SK-N-SH treated with all-trans-retinoic acid at 6 μM for 48 hours (cell line): ENCODE results near the gene ZNF514.

Experiments used
- ATAC-seq: fragments of 200-7000 bp; cut with Tn5 transposase; 3 replicates; pipeline ENCODE4 v1.9.1; 2020; ENCODE audit warnings: mild to moderate bottlenecking, moderate library complexity
- ARNTL ChIP-seq: fragments of 450-650 bp; formaldehyde crosslinking; IDR thresholded peaks from 2 replicates; pipeline ENCODE4 v1.5.0; 2020; ENCODE audit warnings: low read depth, mild to moderate bottlenecking, moderate library complexity, borderline replicate concordance
- BACH2 ChIP-seq: fragments of 250-450 bp; sonication (Bioruptor Pico); IDR thresholded peaks from 2 replicates; pipeline ENCODE4 v1.9.0; 2021; ENCODE audit warnings: mild to moderate bottlenecking, borderline replicate concordance
- CREB5 ChIP-seq: fragments of 250-450 bp; sonication (Bioruptor Pico); IDR thresholded peaks from 2 replicates; pipeline ENCODE4 v1.5.1; 2020; ENCODE audit warnings: low read depth, mild to moderate bottlenecking, moderate library complexity
- CSDC2 ChIP-seq: fragments of 250-450 bp; sonication (Bioruptor Pico); IDR thresholded peaks from 2 replicates; pipeline ENCODE4 v1.5.0; 2020; ENCODE audit warnings: mild to moderate bottlenecking, moderate library complexity
- CSRNP3 ChIP-seq: fragments of 250-450 bp; sonication (Bioruptor Pico); IDR thresholded peaks from 2 replicates; pipeline ENCODE4 v1.5.1; 2021; ENCODE audit warnings: mild to moderate bottlenecking, moderate library complexity
- ESRRG ChIP-seq: fragments of 250-450 bp; sonication (Bioruptor Pico); IDR thresholded peaks from 2 replicates; pipeline ENCODE4 v1.6.1; 2021; ENCODE audit warnings: mild to moderate bottlenecking
- GLIS3 ChIP-seq: fragments of 250-450 bp; sonication (Bioruptor Pico); IDR thresholded peaks from 2 replicates; pipeline ENCODE4 v1.5.0; 2020; ENCODE audit warnings: mild to moderate bottlenecking, moderate library complexity
- ISL1 ChIP-seq: fragments of 250-450 bp; sonication (Bioruptor Pico); IDR thresholded peaks from 2 replicates; pipeline ENCODE4 v2.1.2; 2022; ENCODE audit warnings: mild to moderate bottlenecking, moderate library complexity
- OSR1 ChIP-seq: fragments of 250-450 bp; sonication (Bioruptor Pico); IDR thresholded peaks from 2 replicates; pipeline ENCODE4 v1.8.0; 2022; ENCODE audit warnings: moderate library complexity, mild to moderate bottlenecking, inconsistent platforms
- PATZ1 ChIP-seq: fragments of 250-450 bp; sonication (Bioruptor Pico); IDR thresholded peaks from 2 replicates; pipeline ENCODE4 v1.8.0; 2020; ENCODE audit warnings: mild to moderate bottlenecking, moderate library complexity, borderline replicate concordance
- POU6F1 ChIP-seq: fragments of 250-450 bp; sonication (Bioruptor Pico); IDR thresholded peaks from 2 replicates; pipeline ENCODE4 v1.8.0; 2021; ENCODE audit warnings: low read depth, mild to moderate bottlenecking, moderate library complexity, borderline replicate concordance
- PPARA ChIP-seq: fragments of 250-450 bp; sonication (Bioruptor Pico); IDR thresholded peaks from 2 replicates; pipeline ENCODE4 v1.5.0; 2020; ENCODE audit warnings: mild to moderate bottlenecking, borderline replicate concordance
- SNAI2 ChIP-seq: fragments of 250-450 bp; sonication (Bioruptor Pico); IDR thresholded peaks from 2 replicates; pipeline ENCODE4 v1.5.0; 2020; ENCODE audit warnings: mild to moderate bottlenecking, moderate library complexity
- TCF4 ChIP-seq: fragments of 250-450 bp; sonication (Bioruptor Pico); IDR thresholded peaks from 2 replicates; pipeline ENCODE4 v1.8.0; 2021; ENCODE audit warnings: mild to moderate bottlenecking, moderate library complexity, borderline replicate concordance
- TOX ChIP-seq: fragments of 250-450 bp; sonication (Bioruptor Pico); IDR thresholded peaks from 2 replicates; pipeline ENCODE4 v1.8.0; 2021; ENCODE audit warnings: mild to moderate bottlenecking, moderate library complexity, borderline replicate concordance
- TSHZ2 ChIP-seq: fragments of 250-450 bp; sonication (Bioruptor Pico); IDR thresholded peaks from 2 replicates; pipeline ENCODE4 v1.5.0; 2020; ENCODE audit warnings: mild to moderate bottlenecking, moderate library complexity
- ZC3H10 ChIP-seq: fragments of 250-450 bp; sonication (Bioruptor Pico); IDR thresholded peaks from 2 replicates; pipeline ENCODE4 v1.5.1; 2021; ENCODE audit warnings: mild to moderate bottlenecking, moderate library complexity
- ZFP3 ChIP-seq: fragments of 250-450 bp; sonication (Bioruptor Pico); IDR thresholded peaks from 2 replicates; pipeline ENCODE4 v1.5.0; 2020; ENCODE audit warnings: mild to moderate bottlenecking, moderate library complexity
- ZFP30 ChIP-seq: fragments of 450-650 bp; formaldehyde crosslinking; IDR thresholded peaks from 2 replicates; pipeline ENCODE4 v1.5.0; 2022; ENCODE audit warnings: mild to moderate bottlenecking, moderate library complexity
- ZNF565 ChIP-seq: fragments of 450-650 bp; formaldehyde crosslinking; conservative IDR thresholded peaks from 2 replicates; pipeline ENCODE4 v1.5.0; 2020; ENCODE audit warnings: low read depth, mild to moderate bottlenecking, moderate library complexity
- ZNF70 ChIP-seq: fragments of 450-650 bp; formaldehyde crosslinking; IDR thresholded peaks from 2 replicates; pipeline ENCODE4 v1.5.0; 2020; ENCODE audit warnings: mild to moderate bottlenecking, moderate library complexity
- ZNF8 ChIP-seq: fragments of 450-650 bp; formaldehyde crosslinking; IDR thresholded peaks from 2 replicates; pipeline ENCODE4 v1.5.0; 2020; ENCODE audit warnings: mild to moderate bottlenecking, moderate library complexity

ZNF514 gene

GRCh38 chr2:95203911-95204310, 44.3 kb upstream of the ZNF514 start:
- no peak for TF ChIP-seq CSRNP3
- no peak for TF ChIP-seq PPARA (CRISPR knock-in tag)
- no peak for TF ChIP-seq ZNF8
- TF ChIP-seq ZNF565 (CRISPR knock-in tag): no peak
- no peak for TF ChIP-seq TCF4
- TF ChIP-seq TOX (CRISPR knock-in tag): no peak
- TF ChIP-seq ZNF70: no peak
- TF ChIP-seq OSR1 (CRISPR knock-in tag): no peak
- TF ChIP-seq CREB5 (CRISPR knock-in tag): no peak
- TF ChIP-seq ZFP30: no peak
- no peak for TF ChIP-seq SNAI2
- TF ChIP-seq BACH2 (CRISPR knock-in tag): no peak
- TF ChIP-seq PATZ1 (CRISPR knock-in tag): no peak
- no peak for TF ChIP-seq POU6F1 (CRISPR knock-in tag)
- no peak for TF ChIP-seq ISL1 (CRISPR knock-in tag)
- TF ChIP-seq CSDC2 (CRISPR knock-in tag): no peak
- TF ChIP-seq ARNTL: no peak
- no peak for ATAC-seq

GRCh38 chr2:95192956-95193355, 33.3 kb upstream of the ZNF514 start:
- ATAC-seq: peak; percentile 42; the same call in 1 of the 3 replicates

- ATAC-seq: no peak
Observed at GRCh38 chr2:95185973-95186372, 26.3 kb upstream of the ZNF514 start.

More at GRCh38 chr2:95185973-95186372, 26.3 kb upstream of the ZNF514 start:
- no peak for TF ChIP-seq ZNF565 (CRISPR knock-in tag)
- TF ChIP-seq BACH2 (CRISPR knock-in tag): no peak
- TF ChIP-seq ZNF8: no peak
- no peak for TF ChIP-seq OSR1 (CRISPR knock-in tag)
- no peak for TF ChIP-seq ZFP30
- no peak for TF ChIP-seq ZC3H10 (CRISPR knock-in tag)
- no peak for TF ChIP-seq TCF4
- no peak for TF ChIP-seq GLIS3 (CRISPR knock-in tag)
- TF ChIP-seq TSHZ2 (CRISPR knock-in tag): no peak
- TF ChIP-seq ESRRG: no peak
- no peak for TF ChIP-seq PPARA (CRISPR knock-in tag)
- TF ChIP-seq ISL1 (CRISPR knock-in tag): no peak
- TF ChIP-seq ARNTL: no peak
- TF ChIP-seq TOX (CRISPR knock-in tag): no peak
- no peak for TF ChIP-seq CSDC2 (CRISPR knock-in tag)
- TF ChIP-seq ZFP3: no peak
- TF ChIP-seq SNAI2: no peak
- TF ChIP-seq CSRNP3: no peak
- TF ChIP-seq PATZ1 (CRISPR knock-in tag): no peak
